IPS-20b (cell line): ENCODE measurements around the gene TBC1D4.

ENCODE experiments used
- H3K27ac ChIP-seq: one replicate; pipeline ENCODE4 v1.5.1; 2013; ENCODE audit warnings: low read length
- H3K27me3 ChIP-seq: 2 replicates; pipeline ENCODE4 v1.6.1; 2013; ENCODE audit warnings: mild to moderate bottlenecking, low read length, inconsistent platforms; ENCODE audit not compliant: insufficient read depth
- H3K36me3 ChIP-seq: 2 replicates; pipeline ENCODE4 v1.6.1; 2013; ENCODE audit warnings: low read depth, mild to moderate bottlenecking, inconsistent platforms, low read length, moderate library complexity; ENCODE audit not compliant: insufficient read depth
- H3K4me1 ChIP-seq: 2 replicates; pipeline ENCODE4 v1.6.1; 2013; ENCODE audit warnings: mild to moderate bottlenecking, control low read depth, inconsistent platforms, low read length, moderate library complexity; ENCODE audit not compliant: insufficient read depth
- H3K4me3 ChIP-seq: 2 replicates; pipeline ENCODE4 v1.5.1; 2013; ENCODE audit warnings: mild to moderate bottlenecking, low read length, inconsistent platforms
- H3K9ac ChIP-seq: 2 replicates; pipeline ENCODE4 v1.6.1; 2013; ENCODE audit warnings: low read depth, mild to moderate bottlenecking, inconsistent platforms, low read length, moderate library complexity
- H3K9me3 ChIP-seq: 2 replicates; pipeline ENCODE4 v1.6.1; 2013; ENCODE audit warnings: mild to moderate bottlenecking, low read depth, low read length, inconsistent platforms; ENCODE audit not compliant: insufficient read depth

The TBC1D4 gene

GRCh38 chr13:75399168-75399878 lies 82.6 kb downstream of the TBC1D4 start:
- Histone ChIP-seq H3K27me3 (no peaks in the 10 kb centered on the region), H3K27ac (no peak overlapping the region), H3K9ac (no peak overlapping the region), H3K4me1 (no peaks in the 10 kb centered on the region), H3K9me3 (no peaks in the 10 kb centered on the region), H3K36me3 (no peaks in the 10 kb centered on the region), H3K4me3 (no peak overlapping the region)

GRCh38 chr13:75398072-75398471 lies 83.9 kb downstream of the TBC1D4 start:
- H3K36me3 ChIP-seq, result no peaks in the 10 kb centered on the region
- no peaks in the 10 kb centered on the region for H3K9me3 ChIP-seq
- no peak overlapping the region for H3K27ac ChIP-seq
- H3K27me3 ChIP-seq, result no peaks in the 10 kb centered on the region
- no peak overlapping the region for H3K4me3 ChIP-seq
- no peak overlapping the region for H3K9ac ChIP-seq
- no peaks in the 10 kb centered on the region for H3K4me1 ChIP-seq

GRCh38 chr13:75395901-75396300 lies 86.1 kb downstream of the TBC1D4 start:
- no peak overlapping the region for H3K9ac ChIP-seq
- no peaks in the 10 kb centered on the region for H3K4me1 ChIP-seq
- no peaks in the 10 kb centered on the region for H3K27me3 ChIP-seq
- no peaks in the 10 kb centered on the region for H3K36me3 ChIP-seq
- H3K27ac ChIP-seq, result no peak overlapping the region
- no peaks in the 10 kb centered on the region for H3K9me3 ChIP-seq
- no peak overlapping the region for H3K4me3 ChIP-seq

- no peaks in the 10 kb centered on the region for H3K27me3 ChIP-seq
- no peak overlapping the region for H3K27ac ChIP-seq
- H3K36me3 ChIP-seq, result no peaks in the 10 kb centered on the region
- H3K9ac ChIP-seq, result no peak overlapping the region
- no peak overlapping the region for H3K4me3 ChIP-seq
- no peaks in the 10 kb centered on the region for H3K4me1 ChIP-seq
- no peaks in the 10 kb centered on the region for H3K9me3 ChIP-seq
Observed at GRCh38 chr13:75395066-75395465, 86.9 kb downstream of the TBC1D4 start.

- Histone ChIP-seq H3K4me3 (no peak overlapping the region), H3K4me1 (no peaks in the 10 kb centered on the region)
Observed at GRCh38 chr13:75393839-75394520, 88.0 kb downstream of the TBC1D4 start.

GRCh38 chr13:75391432-75392100 lies 90.4 kb downstream of the TBC1D4 start:
- no peak overlapping the region for H3K27ac ChIP-seq
- no peak overlapping the region for H3K4me3 ChIP-seq
- no peak overlapping the region for H3K9ac ChIP-seq
- H3K4me1 ChIP-seq, result no peaks in the 10 kb centered on the region
- no peaks in the 10 kb centered on the region for H3K9me3 ChIP-seq
- H3K27me3 ChIP-seq, result no peaks in the 10 kb centered on the region
- H3K36me3 ChIP-seq, result no peaks in the 10 kb centered on the region

More at GRCh38 chr13:75393839-75394520, 88.0 kb downstream of the TBC1D4 start:
- Histone ChIP-seq H3K9me3 (no peaks in the 10 kb centered on the region), H3K27me3 (no peaks in the 10 kb centered on the region), H3K36me3 (no peaks in the 10 kb centered on the region), H3K9ac (no peak overlapping the region), H3K27ac (no peak overlapping the region)

- H3K4me1 ChIP-seq, result no peaks in the 10 kb centered on the region
- no peaks in the 10 kb centered on the region for H3K9me3 ChIP-seq
- H3K4me3 ChIP-seq, result no peak overlapping the region
- no peaks in the 10 kb centered on the region for H3K36me3 ChIP-seq
- H3K27ac ChIP-seq, result no peak overlapping the region
- H3K27me3 ChIP-seq, result no peaks in the 10 kb centered on the region
- no peak overlapping the region for H3K9ac ChIP-seq
Observed at GRCh38 chr13:75390229-75390628, 91.7 kb downstream of the TBC1D4 start.

- no peak overlapping the region for H3K4me3 ChIP-seq
- H3K27me3 ChIP-seq, result no peaks in the 10 kb centered on the region
- no peaks in the 10 kb centered on the region for H3K9me3 ChIP-seq
- H3K27ac ChIP-seq, result no peak overlapping the region
- no peaks in the 10 kb centered on the region for H3K4me1 ChIP-seq
- no peaks in the 10 kb centered on the region for H3K36me3 ChIP-seq
- H3K9ac ChIP-seq, result no peak overlapping the region
Observed at GRCh38 chr13:75385708-75386083, 96.3 kb downstream of the TBC1D4 start.

- Histone ChIP-seq H3K4me3 (no peak overlapping the region), H3K27ac (no peak overlapping the region), H3K9me3 (no peaks in the 10 kb centered on the region), H3K4me1 (no peaks in the 10 kb centered on the region), H3K27me3 (no peaks in the 10 kb centered on the region), H3K9ac (no peak overlapping the region), H3K36me3 (no peaks in the 10 kb centered on the region)
Observed at GRCh38 chr13:75384879-75385707, 96.9 kb downstream of the TBC1D4 start.

- Histone ChIP-seq H3K9me3 (no peaks in the 10 kb centered on the region), H3K27ac (no peak overlapping the region), H3K4me1 (peaks cover 8% of the 10 kb centered on the region; the same call in 1 of the 2 replicates), H3K9ac (no peak overlapping the region), H3K27me3 (no peaks in the 10 kb centered on the region), H3K36me3 (no peaks in the 10 kb centered on the region), H3K4me3 (no peak overlapping the region)
Observed at GRCh38 chr13:75383064-75383715, 98.8 kb downstream of the TBC1D4 start.

GRCh38 chr13:75378301-75378700 lies 103.7 kb downstream of the TBC1D4 start:
- Histone ChIP-seq H3K27me3 (no peaks in the 10 kb centered on the region), H3K4me3 (no peak overlapping the region), H3K27ac (no peak overlapping the region), H3K9me3 (no peaks in the 10 kb centered on the region), H3K4me1 (peaks cover 16% of the 10 kb centered on the region), H3K9ac (no peak overlapping the region), H3K36me3 (no peaks in the 10 kb centered on the region)
